Activated gamma-delta T cell treated with anti-CD3 and anti-CD28 coated beads, Interleukin-2, amount 50 U/mL, for 16 hours (primary cell): ENCODE measurements around the gene WSB1.

Experiments used
- DNase-seq: peaks from one replicate; pipeline ENCODE4 v3.0.0-alpha.2; 2020; ENCODE audit warnings: low read depth

The WSB1 gene

GRCh38 chr17:27357236-27357635 lies 63.3 kb downstream of the WSB1 start:
- DNase-seq, result no peak

- no peak for DNase-seq
Observed at GRCh38 chr17:27360507-27360906, 66.6 kb downstream of the WSB1 start.

GRCh38 chr17:27361695-27362094 lies 67.8 kb downstream of the WSB1 start:
- no peak for DNase-seq

- no peak for DNase-seq
Observed at GRCh38 chr17:27362503-27362902, 68.6 kb downstream of the WSB1 start.

GRCh38 chr17:27362909-27363308 lies 69.0 kb downstream of the WSB1 start:
- no peak for DNase-seq

- no peak for DNase-seq
Observed at GRCh38 chr17:27363326-27363725, 69.4 kb downstream of the WSB1 start.
